ENCODE measurements around the gene PCNX2.

- TF ChIP-seq POLR2A (IDR thresholded peaks at IDR 0.05) = no peak
- no peak for TF ChIP-seq CTCF (IDR thresholded peaks at IDR 0.05)
- no peak for TF ChIP-seq EP300 (IDR thresholded peaks at IDR 0.05)
Measured at GRCh38 chr1:233188061-233188460, 107.5 kb downstream of the PCNX2 start.
